Stimulated activated CD8-positive, alpha-beta memory T cell treated with anti-CD3 and anti-CD28 coated beads, Interleukin-4, amount 100 ng/mL, for 1 hour (primary cell): ENCODE measurements around the gene CD34.

Experiments
- DNase-seq, 2 donors: peaks; one replicate each; pipeline ENCODE4 v3.0.0-alpha.2; 2020; ENCODE audit warnings: low read depth in 2 of 2, low spot score in 1 of 2

CD34 gene

DNA sequence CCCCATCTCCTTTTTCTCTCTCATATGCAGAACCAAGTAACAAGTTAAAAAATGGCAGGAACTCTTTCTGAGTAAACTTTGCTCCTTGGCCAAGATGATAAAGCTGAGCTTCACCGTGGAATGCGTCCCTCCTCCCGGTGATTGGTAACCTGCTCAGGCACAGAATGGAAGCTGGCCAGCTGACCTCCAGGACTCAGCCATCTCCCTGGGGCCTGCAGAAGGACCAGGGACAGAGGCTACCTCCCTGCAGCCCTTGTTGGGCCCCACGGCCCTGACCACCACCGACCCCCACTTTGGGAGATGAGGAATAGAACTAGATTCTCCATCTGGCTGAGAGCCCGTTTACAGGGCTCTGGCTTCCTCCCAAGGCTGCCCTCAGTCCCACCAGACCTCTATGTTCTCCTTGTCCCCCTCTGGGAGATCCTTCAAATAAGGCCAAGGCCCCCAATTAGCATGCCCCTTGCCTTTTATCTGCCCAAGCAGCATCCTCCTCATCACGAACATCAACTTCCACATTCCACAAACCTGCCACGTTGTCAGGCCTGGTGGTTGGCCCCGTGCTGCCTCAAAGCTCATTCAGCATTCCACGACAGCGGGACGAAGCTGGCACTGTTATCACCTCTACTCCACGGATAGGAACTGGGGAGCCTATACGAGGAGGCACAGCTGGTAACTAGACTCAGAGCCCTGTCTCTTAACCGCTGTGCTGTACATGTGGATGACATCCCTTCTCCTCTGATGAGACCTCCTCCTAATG is 74.2 kb downstream of the CD34 start:
- DNase-seq, result no peak

DNA sequence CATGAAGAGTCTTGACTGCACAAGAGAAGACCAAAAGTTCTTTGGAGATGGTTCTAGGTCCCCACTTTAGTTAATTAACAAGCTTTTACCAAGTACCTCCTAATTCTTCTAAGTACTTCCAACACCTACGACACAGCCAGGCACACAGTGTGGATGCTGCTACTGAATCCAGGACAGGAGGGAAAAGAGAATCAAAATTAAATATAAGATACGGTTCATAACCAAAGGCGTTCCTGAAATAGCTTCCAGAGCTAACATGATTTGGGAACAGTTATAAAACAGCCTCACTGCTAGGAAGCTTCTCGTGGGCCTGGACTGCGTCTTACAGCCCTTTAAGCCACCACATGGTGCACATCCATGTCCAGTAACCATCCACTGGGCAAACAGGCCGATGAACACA is 75.0 kb downstream of the CD34 start:
- no peak for DNase-seq

DNA sequence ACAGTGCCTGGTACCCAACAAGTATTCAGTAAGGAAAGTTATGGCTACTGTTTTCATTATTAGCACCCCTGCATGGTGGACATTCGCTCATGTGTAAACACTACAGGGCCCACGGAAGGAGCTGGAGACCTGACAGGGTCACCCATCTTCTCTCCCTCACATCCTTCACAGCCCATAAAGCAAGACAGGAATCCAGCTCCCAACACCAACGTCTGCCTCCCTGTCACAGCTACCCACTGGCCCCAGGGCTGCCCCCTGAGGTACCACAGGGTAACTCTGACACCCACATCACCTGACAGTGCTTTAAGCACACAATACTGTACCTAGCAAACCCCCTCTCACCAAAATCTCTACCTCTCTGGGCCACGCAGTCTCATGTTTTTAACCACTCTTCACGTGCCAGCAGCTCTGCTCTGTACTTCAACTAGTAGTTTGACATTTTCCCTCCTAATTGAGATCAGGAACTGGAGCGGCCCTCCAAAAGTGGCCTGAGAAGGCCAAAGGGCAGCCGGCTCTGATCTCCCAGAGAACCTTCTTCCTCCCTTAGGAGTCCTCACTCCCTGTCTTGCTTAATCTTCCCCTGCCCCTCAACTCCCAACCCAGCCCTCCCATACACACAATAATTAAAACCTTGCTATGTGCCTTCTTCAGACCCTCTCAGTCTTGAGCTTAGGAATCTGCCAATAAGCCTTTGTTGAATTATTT is 76.8 kb downstream of the CD34 start:
- no peak for DNase-seq

DNA sequence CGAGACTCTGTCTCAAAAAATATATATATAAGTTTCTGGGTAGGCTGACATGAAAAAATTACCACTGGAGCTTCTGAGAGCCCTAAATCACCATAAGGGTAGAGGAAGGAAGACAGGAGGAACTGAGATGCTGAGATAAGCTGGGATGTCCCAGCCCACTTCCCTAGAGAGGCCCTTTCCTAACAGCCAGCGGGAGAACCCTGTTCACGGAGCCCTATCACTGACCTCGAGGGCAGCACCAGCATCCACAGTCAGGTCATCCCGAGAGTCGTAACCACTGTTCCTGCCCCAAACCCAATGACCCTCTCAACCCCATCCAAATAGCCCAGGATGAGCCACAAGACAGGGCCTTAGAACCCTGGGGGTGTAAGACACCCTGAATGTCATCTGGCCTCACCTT is 77.5 kb downstream of the CD34 start:
- no peak for DNase-seq

DNA sequence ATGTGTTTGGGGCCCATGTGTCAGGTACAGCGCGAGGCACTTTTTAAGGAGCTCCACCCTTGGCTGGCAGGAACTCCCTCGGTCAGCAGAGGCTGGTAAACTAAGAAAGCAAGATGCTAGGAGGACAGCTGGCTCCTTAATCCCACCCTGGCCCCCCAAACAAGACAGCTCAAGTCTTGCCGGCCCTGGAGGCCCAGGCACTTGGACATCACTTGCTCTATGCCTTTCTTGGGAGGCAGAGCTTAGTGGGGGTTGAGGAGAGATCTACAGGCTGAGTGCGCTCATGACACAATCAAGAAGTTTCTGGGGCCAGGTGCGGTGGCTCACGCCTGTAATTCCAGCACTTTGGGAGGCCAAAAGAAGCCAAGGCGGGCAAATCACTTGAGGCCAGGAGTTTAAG is 78.1 kb downstream of the CD34 start:
- DNase-seq, result no peak

DNA sequence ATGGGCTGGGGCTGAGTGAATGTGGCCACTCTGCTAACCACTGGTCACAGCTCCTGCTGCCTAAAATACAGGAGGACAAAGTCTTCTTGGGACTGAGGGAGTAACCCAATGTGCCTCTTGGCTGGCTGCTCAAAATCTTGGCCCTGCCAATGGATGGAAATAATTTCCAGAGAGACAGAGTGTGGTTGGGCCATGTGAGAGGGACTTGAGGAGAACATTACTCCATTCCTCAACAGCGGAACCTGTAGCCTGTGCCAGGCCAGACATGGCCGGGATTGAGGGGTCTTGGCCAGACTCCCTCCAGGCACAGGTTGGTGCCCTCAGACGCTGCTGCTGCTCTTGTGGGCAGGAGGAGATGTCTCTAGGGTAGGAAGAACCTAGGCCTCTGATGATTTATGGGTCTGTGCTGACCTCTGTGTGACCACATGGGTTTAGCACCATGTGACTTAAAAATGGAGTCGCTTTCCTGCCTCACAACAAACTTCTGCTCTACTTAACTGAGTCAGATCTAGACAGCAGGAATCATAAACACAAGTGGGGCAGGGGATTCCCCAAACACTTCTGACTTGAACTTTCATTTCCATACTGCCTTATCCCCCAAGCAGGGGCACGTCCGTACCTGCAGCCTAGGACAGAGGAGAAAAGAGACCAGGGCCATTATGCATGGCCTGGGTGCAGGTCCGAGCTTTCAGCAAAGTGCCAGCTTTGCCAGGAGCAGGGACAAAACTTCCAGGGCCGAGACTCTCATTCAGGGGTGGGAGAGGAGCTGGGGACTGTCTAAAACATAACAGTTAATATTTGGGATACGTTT is 79.2 kb downstream of the CD34 start:
- no peak for DNase-seq
